ENCODE results near the gene ITK. TPM values are rescaled to one million over a fixed set of nuclear protein-coding genes. Genes with fewer than 3 reads are reported as not detected.
"Not testable (repeated sequence)": the region's sequence is repeated elsewhere in the genome, so short reads cannot be mapped to it uniquely, and the experiment has no call there.

Gene ITK
- polyA plus RNA-seq, 1 donor = 1.5 TPM

- Histone ChIP-seq H3K9me3 (ENCODE audit: control insufficient read depth, low read depth, low read length) (no peaks in the 10 kb centered on the region), H3K27me3 (ENCODE audit: control insufficient read depth, insufficient read depth, low read length) (no peaks in the 10 kb centered on the region), H3K27ac (ENCODE audit: low read length) (no peak overlapping the region), H3K36me3 (ENCODE audit: control insufficient read depth, insufficient read depth, low read length) (no peaks in the 10 kb centered on the region), H3K4me3 (ENCODE audit: low read length) (no peak overlapping the region), H3K4me1 (ENCODE audit: control insufficient read depth, insufficient read depth, low read length) (no peaks in the 10 kb centered on the region)
- DNase-seq = no peak
These were observed 7.6 kb downstream of the ITK start for GRCh38 chr5:157188270-157188669.

GRCh38 chr5:157189223-157189622, 8.6 kb downstream of the ITK start:
- no peak for DNase-seq
- Histone ChIP-seq H3K4me1 (ENCODE audit: control insufficient read depth, insufficient read depth, low read length) (no peaks in the 10 kb centered on the region), H3K36me3 (ENCODE audit: control insufficient read depth, insufficient read depth, low read length) (no peaks in the 10 kb centered on the region), H3K9me3 (ENCODE audit: control insufficient read depth, low read depth, low read length) (no peaks in the 10 kb centered on the region), H3K27me3 (ENCODE audit: control insufficient read depth, insufficient read depth, low read length) (no peaks in the 10 kb centered on the region), H3K4me3 (ENCODE audit: low read length) (no peak overlapping the region), H3K27ac (ENCODE audit: low read length) (no peak overlapping the region)
- WGBS (ENCODE audit: insufficient coverage, low lambda C conversion rate) = no CpG with 5 or more reads among the region's 7 CpGs

GRCh38 chr5:157193699-157194424, 13.2 kb downstream of the ITK start:
- H3K27ac ChIP-seq (ENCODE audit: low read length) = no peak overlapping the region
- no peaks in the 10 kb centered on the region for H3K4me1 ChIP-seq (ENCODE audit: control insufficient read depth, insufficient read depth, low read length)
- H3K27me3 ChIP-seq (ENCODE audit: control insufficient read depth, insufficient read depth, low read length) = no peaks in the 10 kb centered on the region
- WGBS (ENCODE audit: insufficient coverage, low lambda C conversion rate) = 94% methylated on average over 3 of the region's 10 CpGs
- no peaks in the 10 kb centered on the region for H3K36me3 ChIP-seq (ENCODE audit: control insufficient read depth, insufficient read depth, low read length)
- no peak for DNase-seq
- no peak overlapping the region for H3K4me3 ChIP-seq (ENCODE audit: low read length)
- no peaks in the 10 kb centered on the region for H3K9me3 ChIP-seq (ENCODE audit: control insufficient read depth, low read depth, low read length)

GRCh38 chr5:157196045-157196444, 15.4 kb downstream of the ITK start:
- DNase-seq = no peak
- H3K27ac ChIP-seq (ENCODE audit: low read length) = no peak overlapping the region
- no peaks in the 10 kb centered on the region for H3K27me3 ChIP-seq (ENCODE audit: control insufficient read depth, insufficient read depth, low read length)

GRCh38 chr5:157197086-157197485, 16.4 kb downstream of the ITK start:
- DNase-seq = no peak
- WGBS (ENCODE audit: insufficient coverage, low lambda C conversion rate) = no CpG with 5 or more reads among the region's 3 CpGs

More at GRCh38 chr5:157196045-157196444, 15.4 kb downstream of the ITK start:
- H3K4me1 ChIP-seq (ENCODE audit: control insufficient read depth, insufficient read depth, low read length) = no peaks in the 10 kb centered on the region
- no peak overlapping the region for H3K4me3 ChIP-seq (ENCODE audit: low read length)
- H3K36me3 ChIP-seq (ENCODE audit: control insufficient read depth, insufficient read depth, low read length) = no peaks in the 10 kb centered on the region
- no peaks in the 10 kb centered on the region for H3K9me3 ChIP-seq (ENCODE audit: control insufficient read depth, low read depth, low read length)

GRCh38 chr5:157198277-157198986, 17.8 kb downstream of the ITK start:
- no peak overlapping the region for H3K27ac ChIP-seq (ENCODE audit: low read length)

More at GRCh38 chr5:157197086-157197485, 16.4 kb downstream of the ITK start:
- H3K4me3 ChIP-seq (ENCODE audit: low read length) = no peak overlapping the region
- no peaks in the 10 kb centered on the region for H3K36me3 ChIP-seq (ENCODE audit: control insufficient read depth, insufficient read depth, low read length)
- no peak overlapping the region for H3K27ac ChIP-seq (ENCODE audit: low read length)
- H3K4me1 ChIP-seq (ENCODE audit: control insufficient read depth, insufficient read depth, low read length) = no peaks in the 10 kb centered on the region
- no peaks in the 10 kb centered on the region for H3K9me3 ChIP-seq (ENCODE audit: control insufficient read depth, low read depth, low read length)
- H3K27me3 ChIP-seq (ENCODE audit: control insufficient read depth, insufficient read depth, low read length) = no peaks in the 10 kb centered on the region

GRCh38 chr5:157201857-157202256, 21.2 kb downstream of the ITK start:
- H3K4me3 ChIP-seq (ENCODE audit: low read length) = no peak overlapping the region
- H3K27ac ChIP-seq (ENCODE audit: low read length) = no peak overlapping the region
- DNase-seq = no peak
- no peaks in the 10 kb centered on the region for H3K9me3 ChIP-seq (ENCODE audit: control insufficient read depth, low read depth, low read length)
- no peaks in the 10 kb centered on the region for H3K27me3 ChIP-seq (ENCODE audit: control insufficient read depth, insufficient read depth, low read length)
- no peaks in the 10 kb centered on the region for H3K36me3 ChIP-seq (ENCODE audit: control insufficient read depth, insufficient read depth, low read length)
- H3K4me1 ChIP-seq (ENCODE audit: control insufficient read depth, insufficient read depth, low read length) = no peaks in the 10 kb centered on the region
- 80% methylated on average over 1 of the region's 4 CpGs for WGBS (ENCODE audit: insufficient coverage, low lambda C conversion rate)

More at GRCh38 chr5:157198277-157198986, 17.8 kb downstream of the ITK start:
- Histone ChIP-seq H3K4me3 (ENCODE audit: low read length) (no peak overlapping the region), H3K9me3 (ENCODE audit: control insufficient read depth, low read depth, low read length) (no peaks in the 10 kb centered on the region), H3K4me1 (ENCODE audit: control insufficient read depth, insufficient read depth, low read length) (no peaks in the 10 kb centered on the region), H3K36me3 (ENCODE audit: control insufficient read depth, insufficient read depth, low read length) (no peaks in the 10 kb centered on the region), H3K27me3 (ENCODE audit: control insufficient read depth, insufficient read depth, low read length) (no peaks in the 10 kb centered on the region)
- DNase-seq = no peak
- 89% methylated on average over 3 of the region's 5 CpGs for WGBS (ENCODE audit: insufficient coverage, low lambda C conversion rate)

- Histone ChIP-seq H3K36me3 (ENCODE audit: control insufficient read depth, insufficient read depth, low read length) (no peaks in the 10 kb centered on the region), H3K4me3 (ENCODE audit: low read length) (no peak overlapping the region), H3K27ac (ENCODE audit: low read length) (no peak overlapping the region), H3K27me3 (ENCODE audit: control insufficient read depth, insufficient read depth, low read length) (no peaks in the 10 kb centered on the region), H3K4me1 (ENCODE audit: control insufficient read depth, insufficient read depth, low read length) (no peaks in the 10 kb centered on the region), H3K9me3 (ENCODE audit: control insufficient read depth, low read depth, low read length) (no peaks in the 10 kb centered on the region)
- no peak for DNase-seq
- WGBS (ENCODE audit: insufficient coverage, low lambda C conversion rate) = 33% methylated on average over 2 of the region's 4 CpGs
These were observed 22.8 kb downstream of the ITK start for GRCh38 chr5:157203417-157203816.

- Histone ChIP-seq H3K4me3 (ENCODE audit: low read length) (no peak overlapping the region), H3K27me3 (ENCODE audit: control insufficient read depth, insufficient read depth, low read length) (no peaks in the 10 kb centered on the region), H3K4me1 (ENCODE audit: control insufficient read depth, insufficient read depth, low read length) (no peaks in the 10 kb centered on the region), H3K9me3 (ENCODE audit: control insufficient read depth, low read depth, low read length) (no peaks in the 10 kb centered on the region), H3K36me3 (ENCODE audit: control insufficient read depth, insufficient read depth, low read length) (no peaks in the 10 kb centered on the region), H3K27ac (ENCODE audit: low read length) (no peak overlapping the region)
- 100% methylated on average over 1 of the region's 4 CpGs for WGBS (ENCODE audit: insufficient coverage, low lambda C conversion rate)
- no peak for DNase-seq
These were observed 24.1 kb downstream of the ITK start for GRCh38 chr5:157204765-157205164.

GRCh38 chr5:157205708-157206107, 25.1 kb downstream of the ITK start:
- 100% methylated on average over 3 of the region's 6 CpGs for WGBS (ENCODE audit: insufficient coverage, low lambda C conversion rate)
- no peaks in the 10 kb centered on the region for H3K9me3 ChIP-seq (ENCODE audit: control insufficient read depth, low read depth, low read length)
- H3K4me3 ChIP-seq (ENCODE audit: low read length) = no peak overlapping the region
- H3K36me3 ChIP-seq (ENCODE audit: control insufficient read depth, insufficient read depth, low read length) = no peaks in the 10 kb centered on the region
- H3K27ac ChIP-seq (ENCODE audit: low read length) = no peak overlapping the region
- DNase-seq = no peak
- no peaks in the 10 kb centered on the region for H3K4me1 ChIP-seq (ENCODE audit: control insufficient read depth, insufficient read depth, low read length)
- no peaks in the 10 kb centered on the region for H3K27me3 ChIP-seq (ENCODE audit: control insufficient read depth, insufficient read depth, low read length)

- WGBS (ENCODE audit: insufficient coverage, low lambda C conversion rate) = 80% methylated on average over 1 of the region's 1 CpG
- H3K27me3 ChIP-seq (ENCODE audit: control insufficient read depth, insufficient read depth, low read length); H3K9me3 ChIP-seq (ENCODE audit: control insufficient read depth, low read depth, low read length); H3K36me3 ChIP-seq (ENCODE audit: control insufficient read depth, insufficient read depth, low read length); DNase-seq; H3K4me3 ChIP-seq (ENCODE audit: low read length); H3K4me1 ChIP-seq (ENCODE audit: control insufficient read depth, insufficient read depth, low read length); H3K27ac ChIP-seq (ENCODE audit: low read length): not testable (repeated sequence)
These were observed 30.0 kb downstream of the ITK start for GRCh38 chr5:157210652-157211051.
